Stimulated activated CD4-positive, alpha-beta T cell treated with anti-CD3 and anti-CD28 coated beads, Interleukin-15, amount 100 ng/mL, for 24 hours (primary cell): ENCODE data around the gene SH3BP4.

Experiments used
- DNase-seq: peaks from one replicate; pipeline ENCODE4 v3.0.0-alpha.2; 2020

The SH3BP4 gene

DNA sequence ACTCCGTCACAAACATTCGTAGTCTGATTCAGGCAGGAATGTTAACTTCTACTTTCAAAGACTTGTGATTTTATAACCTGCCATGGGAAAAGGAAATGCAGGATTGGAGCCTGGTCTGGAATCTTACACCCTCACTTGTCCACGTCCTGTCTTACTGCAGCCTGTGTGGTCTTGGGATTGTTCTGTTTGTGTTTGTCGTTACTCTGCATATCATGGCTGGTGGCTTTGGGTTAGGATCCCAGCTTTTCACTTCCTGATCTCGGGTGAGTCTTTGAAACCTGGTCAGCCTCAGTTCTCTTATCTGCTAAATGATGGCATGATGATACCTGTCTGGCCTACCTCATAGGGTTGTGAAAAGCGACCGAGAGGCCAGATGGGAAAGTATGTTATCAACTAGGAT, 34.6 kb downstream of the SH3BP4 start:
- DNase-seq, result no peak

GRCh38 chr2:234986876-234987720, 35.3 kb downstream of the SH3BP4 start:
- DNase-seq, result no peak

GRCh38 chr2:234987754-234988153, 35.9 kb downstream of the SH3BP4 start:
- DNase-seq, result no peak

DNA sequence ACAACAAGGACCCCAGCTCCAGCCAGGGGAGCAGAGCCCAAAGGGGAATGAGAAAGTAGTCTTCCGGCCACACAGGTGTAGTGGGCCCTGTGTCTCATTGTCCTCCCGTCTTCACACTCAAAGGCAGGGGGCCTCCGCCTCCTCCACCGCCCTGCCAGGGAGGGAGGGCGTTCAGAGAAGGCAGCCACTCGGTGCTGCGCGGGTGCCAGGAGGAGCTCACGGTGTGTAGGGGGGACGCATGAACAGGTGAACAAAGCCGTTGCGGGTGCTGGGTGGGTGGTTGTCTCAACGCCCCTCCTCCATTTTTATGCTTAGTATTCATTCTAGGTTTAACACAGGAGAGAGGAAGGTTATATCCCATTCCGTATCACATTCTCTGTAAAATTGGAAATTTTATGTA, 36.7 kb downstream of the SH3BP4 start:
- no peak for DNase-seq

GRCh38 chr2:234989183-234989701, 37.4 kb downstream of the SH3BP4 start:
- no peak for DNase-seq

GRCh38 chr2:234990300-234990699, 38.5 kb downstream of the SH3BP4 start:
- DNase-seq, result no peak

- DNase-seq, result no peak
Observed at GRCh38 chr2:234991290-234991689, 39.5 kb downstream of the SH3BP4 start.

DNA sequence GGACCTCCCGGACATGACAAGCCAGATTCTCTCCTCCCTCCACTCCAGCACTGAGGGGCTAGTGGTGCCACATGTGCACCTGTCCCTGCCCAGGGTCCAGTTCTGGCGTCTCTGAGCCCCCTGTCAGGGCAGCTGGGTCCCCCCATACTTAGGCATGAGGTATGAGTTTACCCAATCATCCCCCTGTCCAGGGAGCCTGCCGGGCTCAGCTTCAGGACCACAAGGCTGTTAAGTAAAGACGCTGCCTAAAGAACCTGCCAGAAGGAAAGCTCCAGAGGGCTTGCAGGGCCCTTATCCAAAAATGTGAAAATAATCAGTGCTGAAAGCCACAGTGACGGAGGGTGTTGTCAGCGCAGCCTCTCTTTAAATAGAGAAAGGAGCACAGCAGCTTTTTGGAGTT, 40.0 kb downstream of the SH3BP4 start:
- no peak for DNase-seq

GRCh38 chr2:234992196-234992595, 40.4 kb downstream of the SH3BP4 start:
- DNase-seq, result no peak

- no peak for DNase-seq
Observed at GRCh38 chr2:234992624-234993349, 41.0 kb downstream of the SH3BP4 start.

GRCh38 chr2:234993541-234993981, 41.7 kb downstream of the SH3BP4 start:
- no peak for DNase-seq

DNA sequence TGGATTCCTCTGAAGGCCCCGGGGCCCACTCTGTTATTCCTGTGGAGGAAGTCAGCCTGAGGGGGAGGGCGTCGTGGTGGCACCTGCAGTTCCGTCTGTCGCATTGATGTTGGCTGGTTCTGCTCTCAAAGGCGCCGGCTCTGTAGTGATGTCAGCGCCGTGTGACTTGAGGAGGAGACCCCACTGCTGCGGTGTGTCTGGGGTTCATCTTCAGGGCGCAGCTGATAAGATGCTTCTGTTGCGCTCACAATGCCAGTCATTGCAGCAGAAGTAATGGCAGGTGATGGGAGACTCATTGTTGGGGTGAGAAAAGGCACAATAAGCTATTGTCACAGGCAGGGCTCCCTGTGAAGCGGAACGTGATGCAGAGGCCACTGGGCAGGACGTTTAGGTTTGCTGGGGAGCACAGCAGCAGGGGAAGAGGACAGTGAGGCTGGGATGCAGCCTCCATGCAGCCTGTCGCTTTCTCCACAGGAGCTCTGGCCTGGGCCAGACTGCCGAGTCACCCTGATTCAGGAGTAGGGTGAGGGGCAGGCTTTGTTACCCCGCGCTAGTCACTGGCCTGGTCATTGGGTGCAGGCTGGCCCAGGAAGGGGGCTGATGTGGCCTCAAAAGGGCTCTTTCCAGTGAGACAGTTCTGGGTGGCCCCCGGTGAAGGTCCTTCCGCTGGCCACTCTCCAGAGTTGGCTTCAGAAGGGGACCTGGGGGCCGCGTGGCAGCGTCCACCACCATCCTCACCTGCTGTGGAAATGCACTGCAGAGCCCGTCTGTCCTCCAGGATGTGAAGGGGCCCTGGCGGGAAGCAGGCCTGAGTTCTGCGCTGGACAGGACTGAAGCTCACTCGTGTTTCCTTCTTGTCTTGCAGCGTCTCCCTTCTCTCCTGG, 42.9 kb downstream of the SH3BP4 start:
- DNase-seq, result no peak

GRCh38 chr2:234995332-234996068, 43.7 kb downstream of the SH3BP4 start:
- DNase-seq, result no peak

- no peak for DNase-seq
Observed at GRCh38 chr2:234996069-234996940, 44.5 kb downstream of the SH3BP4 start.

- no peak for DNase-seq
Observed at GRCh38 chr2:234996941-234997270, 45.1 kb downstream of the SH3BP4 start.

DNA sequence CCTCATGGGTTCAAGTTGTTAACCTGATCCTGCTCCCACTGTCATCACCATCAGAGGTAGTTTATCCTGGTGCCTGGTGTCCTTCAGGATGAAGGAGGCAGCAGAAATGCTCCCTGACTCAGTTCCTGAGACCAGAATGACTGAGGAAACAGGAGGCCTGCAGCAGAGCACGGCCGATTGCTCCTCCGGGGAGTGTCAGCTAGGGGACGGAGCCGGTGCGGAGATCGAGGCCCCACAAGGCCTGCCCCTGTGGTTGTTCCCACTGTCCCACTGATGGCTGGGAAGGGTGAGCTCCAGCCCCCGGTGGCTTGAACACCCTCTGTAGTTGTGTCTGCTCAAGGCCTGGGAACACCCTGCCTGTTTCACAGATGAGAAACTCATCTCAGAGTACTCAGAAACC, 45.6 kb downstream of the SH3BP4 start:
- DNase-seq, result no peak

DNA sequence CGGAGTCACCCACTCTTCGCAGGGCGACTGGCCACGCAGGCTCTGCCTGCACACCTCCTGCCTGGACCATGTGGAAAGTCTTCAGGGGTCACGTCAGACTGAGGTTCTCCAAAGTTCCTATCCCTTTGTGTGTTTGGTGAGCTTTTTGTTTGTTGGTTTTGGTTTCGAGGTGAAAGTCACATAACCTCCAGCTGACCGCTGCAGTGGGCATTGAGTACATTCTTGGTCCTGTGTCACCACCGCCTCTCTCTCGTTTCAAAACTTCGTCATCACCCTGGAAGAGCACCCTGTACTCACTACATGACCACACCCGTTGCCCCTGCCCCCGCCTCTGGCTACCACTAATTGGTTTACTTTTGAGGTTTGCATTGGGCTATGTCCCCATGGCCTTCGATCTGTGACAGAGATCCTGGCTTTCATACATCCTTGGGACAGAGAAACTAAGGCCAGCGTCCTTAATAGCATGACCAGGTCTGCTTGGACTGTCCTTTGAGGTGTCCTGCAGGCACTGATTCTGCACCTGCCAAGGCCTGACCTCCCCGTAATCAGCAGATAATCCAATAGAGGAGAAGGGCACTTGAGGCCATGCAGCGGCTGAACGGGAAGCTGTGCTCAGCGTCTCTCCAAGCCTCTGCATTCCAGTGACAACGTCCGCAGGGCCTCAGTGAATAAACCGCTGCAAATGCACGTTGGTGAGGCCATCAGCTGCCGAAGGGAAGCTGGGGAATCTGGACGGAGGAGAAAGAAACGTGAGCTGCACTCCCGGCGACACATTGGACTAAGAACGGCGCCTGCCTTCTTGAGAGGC, 46.8 kb downstream of the SH3BP4 start:
- no peak for DNase-seq

DNA sequence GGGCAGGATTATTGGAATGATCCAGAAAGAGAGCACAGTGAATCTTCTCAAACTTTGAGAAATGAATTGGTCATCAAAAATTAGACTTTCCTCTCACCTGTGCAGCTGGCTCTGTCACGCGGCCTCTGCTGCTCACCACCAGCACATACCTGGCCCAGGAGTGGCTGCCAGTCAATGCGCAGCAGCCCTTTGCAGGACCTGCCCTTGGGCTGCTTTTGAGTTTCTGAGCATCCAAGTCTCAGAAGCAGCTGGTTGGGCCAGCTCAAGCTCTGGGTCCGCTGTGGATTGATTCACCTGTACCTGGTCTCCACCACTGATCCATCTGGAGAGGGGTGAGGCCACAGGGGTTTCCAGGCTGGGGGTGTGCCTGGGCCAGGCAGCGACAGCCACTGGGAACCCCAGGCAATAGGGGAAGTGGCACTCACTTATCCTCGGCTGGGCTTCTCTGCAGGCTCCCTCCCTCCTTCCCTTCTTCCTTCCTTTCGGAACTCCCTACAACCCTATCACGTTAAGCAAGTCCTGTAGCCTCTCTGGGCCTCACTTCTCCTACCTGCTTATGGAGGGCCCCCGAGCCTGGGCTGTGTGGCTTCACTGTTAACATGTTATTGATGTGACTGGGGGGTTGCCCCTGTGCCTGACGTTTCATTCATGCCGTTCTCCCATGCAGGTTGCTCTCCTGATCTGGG, 48.1 kb downstream of the SH3BP4 start:
- no peak for DNase-seq

DNA sequence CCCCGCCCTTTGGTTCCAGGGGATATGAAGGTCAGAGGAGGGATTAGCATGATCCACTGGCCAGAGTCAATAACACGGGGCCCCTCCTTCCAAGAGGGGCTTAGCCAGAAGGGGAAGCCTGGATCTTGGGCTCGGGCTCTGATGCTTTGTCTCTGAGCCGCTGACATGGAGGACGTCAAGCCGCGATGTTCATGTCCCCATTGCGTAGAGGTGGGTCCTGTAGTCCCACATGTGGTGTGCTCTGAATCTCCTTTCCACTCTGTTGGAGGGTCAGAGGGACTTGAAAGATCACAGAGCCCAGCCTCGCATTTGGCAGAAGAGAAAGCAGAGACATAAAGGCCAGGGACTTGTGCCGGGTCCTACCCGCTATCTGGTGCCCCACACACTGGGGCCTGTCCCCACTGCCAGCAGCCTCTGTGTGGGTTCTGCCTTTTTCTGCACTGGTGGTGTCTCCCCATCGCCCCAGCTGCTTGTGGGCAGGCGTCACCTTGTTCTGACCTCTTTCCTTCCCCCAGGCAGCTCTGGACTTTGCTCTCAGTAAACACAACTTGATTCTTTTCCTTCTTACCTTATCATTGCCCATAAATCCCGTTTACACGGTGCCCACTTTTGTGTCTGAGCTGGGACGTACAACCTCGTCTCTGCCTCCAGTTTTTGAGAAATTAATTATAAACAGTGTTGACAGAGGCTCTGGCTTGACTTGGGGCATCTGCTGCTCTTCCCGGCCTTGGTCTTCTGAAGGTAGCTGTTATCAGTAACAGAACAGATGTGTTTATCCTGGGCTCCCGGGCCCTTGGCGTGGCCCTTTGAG, 48.8 kb downstream of the SH3BP4 start:
- DNase-seq, result no peak
